ENCODE measurements around the gene ARRDC1. TPM values are rescaled to one million over a fixed set of nuclear protein-coding genes. Genes with fewer than 3 reads are reported as not detected.

ARRDC1 gene
- total and polyA plus RNA-seq, 9 of the 15 experiments (the other 6 are each of a cell fraction or from before 2014, with no cell fraction given), result 0.21 to 45.3 (median 18.6) TPM

DNA sequence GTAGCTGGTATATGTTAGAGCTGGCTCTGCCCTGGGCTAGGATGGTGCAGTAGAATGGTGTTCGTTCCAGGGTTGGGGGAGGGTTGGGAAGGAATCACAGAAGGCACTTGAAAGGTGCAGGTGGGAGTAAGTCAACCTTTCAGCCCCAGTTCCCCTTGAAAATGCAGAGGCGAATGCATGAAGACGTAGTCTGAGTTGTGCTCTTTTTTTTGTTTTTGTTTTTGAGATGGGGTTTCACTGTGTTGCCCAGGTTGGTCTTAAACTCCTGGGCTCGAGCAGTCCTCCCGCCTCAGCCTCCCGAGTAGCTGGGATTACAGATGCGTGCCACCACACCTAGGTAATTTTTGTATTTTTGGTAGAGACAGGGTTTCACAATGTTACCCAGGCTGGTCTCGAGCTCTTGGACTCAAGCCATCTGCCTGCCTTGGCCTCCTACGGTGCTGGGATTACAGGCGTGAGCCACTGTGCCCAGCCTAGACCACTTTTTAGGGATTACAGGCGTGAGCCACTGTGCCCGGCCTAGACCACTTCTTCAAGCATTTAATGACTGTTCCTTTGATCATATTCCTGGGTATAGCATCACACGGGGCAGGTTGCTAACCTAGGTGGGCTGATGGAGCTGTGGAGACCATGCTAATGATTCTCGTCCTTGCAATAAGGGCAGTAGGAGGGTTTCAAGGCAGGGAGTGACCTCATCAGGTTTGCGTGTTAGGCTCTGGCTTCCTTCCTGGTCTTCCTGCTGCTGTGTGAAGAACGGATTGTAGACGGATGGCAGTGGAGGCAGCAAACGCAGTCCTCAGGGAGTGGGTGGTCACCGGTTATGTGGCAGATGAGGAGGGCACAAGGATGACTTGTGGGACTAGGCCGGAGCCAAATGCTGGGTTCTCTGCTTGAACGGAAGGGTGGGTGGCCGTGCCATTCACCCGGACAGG is 27.0 kb downstream of the ARRDC1 start:
- Histone ChIP-seq H3K4me3 (no peak overlapping the region), H3K9me3 (replicated peaks; ENCODE audit: control insufficient read depth, insufficient read depth, low read depth, low read length) (no peaks in the 10 kb centered on the region), H4K20me1 (replicated peaks; ENCODE audit: control insufficient read depth, insufficient read depth, low read length) (peaks cover 7% of the 10 kb centered on the region), H3K4me1 (replicated peaks in 1 of 2; ENCODE audit: control insufficient read depth in 2 of 2, insufficient read depth in 2 of 2, low read length in 2 of 2) (peaks cover 3 to 7% of the 10 kb centered on the region in 2 experiments; a peak in 4 of 5 replicates), H3K36me3 (ENCODE audit: control insufficient read depth, insufficient read depth, low read length) (peaks cover 8% of the 10 kb centered on the region; the same call in 2 of the 3 replicates), H3K9me1 (ENCODE audit: control insufficient read depth, insufficient read depth, low read length) (no peaks in the 10 kb centered on the region), H2AFZ (ENCODE audit: low read depth, low read length) (no peak overlapping the region), H3K27ac (ENCODE audit: extremely low read depth, low read depth, low read length) (no peak overlapping the region), H3K9ac (ENCODE audit: insufficient read depth in 1 of 2, low read depth in 2 of 2, low read length in 2 of 2) (peak overlapping the region in 1 of 2 experiments; percentile 59; a peak in 1 of 4 replicates), H3K27me3 (ENCODE audit: control insufficient read depth in 2 of 2, insufficient read depth in 2 of 2, low read length in 2 of 2) (no peaks in the 10 kb centered on the region), H3K4me2 (ENCODE audit: insufficient read depth, low read length) (no peak overlapping the region), H3K79me2 (ENCODE audit: control insufficient read depth, insufficient read depth, low read length) (peaks cover 88% of the 10 kb centered on the region)
- no peak for DNase-seq (ENCODE audit: extremely low read depth in 1 of 4, low spot score in 3 of 4)
- CTCF ChIA-PET (ENCODE audit: low intra/inter-chr PET ratio), result no interaction called here
- in situ Hi-C loops (cut with MboI), result no loop called here
- 84% methylated on average over 23 of the region's 23 CpGs for WGBS (ENCODE audit: insufficient coverage, low coverage, missing lambda C conversion rate)
- no peak for FAIRE-seq
- POLR2A ChIA-PET, result interaction anchor here (0.9 to 1.1 kb wide), 2 partner anchors 8 to 23 kb away, joined by 3 read pairs; no protein-coding TSS in a partner anchor
- no peak for ATAC-seq
- TF ChIP-seq ESRRA (IDR thresholded peaks at IDR 0.05; ENCODE audit: borderline replicate concordance, low read depth) (no peak), MEF2A (IDR thresholded peaks at IDR 0.05; ENCODE audit: control insufficient read depth, low read depth, low read length) (no peak), CC2D1A (IDR thresholded peaks at IDR 0.05) (no peak), POLR3G (IDR thresholded peaks at IDR 0.05; ENCODE audit: extremely low read depth, insufficient read length, insufficient replicate concordance) (no peak), ZNF124 (CRISPR knock-in tag; IDR thresholded peaks at IDR 0.05) (no peak), ZFX (CRISPR knock-in tag; IDR thresholded peaks at IDR 0.05) (no peak), BACH1 (tag; IDR thresholded peaks at IDR 0.05) (no peak), PCBP2 (IDR thresholded peaks at IDR 0.05; ENCODE audit: low read depth, low read length, poor library complexity, severe bottlenecking) (no peak), ARID2 (IDR thresholded peaks at IDR 0.05) (no peak), DPF2 (IDR thresholded peaks at IDR 0.05) (no peak), ZKSCAN1 (IDR thresholded peaks at IDR 0.05; ENCODE audit: low read depth, low read length) (no peak), PTTG1 (tag; IDR thresholded peaks at IDR 0.05; ENCODE audit: low read depth) (no peak), HMGN3 (IDR thresholded peaks at IDR 0.05; ENCODE audit: borderline replicate concordance, extremely low read depth, insufficient read length, low read depth, low read length) (no peak), PURB (CRISPR knock-in tag; IDR thresholded peaks at IDR 0.05; ENCODE audit: low read depth) (no peak)
- intact Hi-C loops (cut with micrococcal nuclease), result no loop called here
- no TSS peak for BruUV-seq (replicated peaks)

All from K562 (cell line).